WERI-Rb-1 (cell line): ENCODE data around the gene ZNF865.
"Not testable (repeated sequence)": the region's sequence is repeated elsewhere in the genome, so short reads cannot be mapped to it uniquely, and the experiment has no call there.

Experiments
- DNase-seq: peaks from one replicate; pipeline ENCODE4 v3.0.0-alpha.2; 2020
- H3K27ac ChIP-seq: fragments of 250-450 bp; sonication (Bioruptor Pico); 2 replicates; pipeline ENCODE4 v1.5.1; 2020; ENCODE audit warnings: mild to moderate bottlenecking, moderate library complexity
- H3K27me3 ChIP-seq: fragments of 250-450 bp; sonication (Bioruptor Pico); 2 replicates; pipeline ENCODE4 v1.5.1; 2021; ENCODE audit warnings: mild to moderate bottlenecking, low read depth, moderate library complexity; ENCODE audit not compliant: insufficient read depth, severe bottlenecking
- H3K36me3 ChIP-seq: fragments of 250-450 bp; sonication (Bioruptor Pico); 2 replicates; pipeline ENCODE4 v1.5.1; 2020; ENCODE audit warnings: mild to moderate bottlenecking, moderate library complexity
- H3K4me3 ChIP-seq: 2 replicates; pipeline ENCODE4 v1.5.1; 2011; ENCODE audit warnings: low read depth, mild to moderate bottlenecking, control low read depth, low read length
- H3K9me3 ChIP-seq: fragments of 250-450 bp; sonication (Bioruptor Pico); 2 replicates; pipeline ENCODE4 v1.5.1; 2021; ENCODE audit warnings: mild to moderate bottlenecking, moderate library complexity; ENCODE audit not compliant: severe bottlenecking
- CTCF ChIP-seq: IDR thresholded peaks from 2 replicates; pipeline ENCODE4 v1.5.1; 2011; ENCODE audit warnings: low read depth, mild to moderate bottlenecking, control low read depth, inconsistent platforms, low read length

Gene ZNF865

GRCh38 chr19:55605637-55606470 lies at the start of gene ZNF865:
TSS of gene ZNF865 (plus strand) at chr19:55605647. CDS start at chr19:55613619, 7,972 bp downstream.
- Histone ChIP-seq H3K27ac (peak within 1 kb of the TSS; percentile 92), H3K4me3 (peak within 1 kb of the TSS; percentile 93), H3K27me3 (no peaks in the 10 kb centered on the region), H3K36me3 (peaks cover 12% of the 10 kb centered on the region), H3K9me3 (no peaks in the 10 kb centered on the region)
- peak; percentile 67 for TF ChIP-seq CTCF
- DNase-seq, result peak; percentile 86

- H3K36me3 ChIP-seq, result no peaks in the 10 kb centered on the region
- H3K27ac ChIP-seq, result no peak overlapping the region
- H3K9me3 ChIP-seq, result no peaks in the 10 kb centered on the region
- no peak overlapping the region for H3K4me3 ChIP-seq
- no peak for TF ChIP-seq CTCF
- DNase-seq, result no peak
- no peaks in the 10 kb centered on the region for H3K27me3 ChIP-seq
Measured at GRCh38 chr19:55559684-55560083, 45.8 kb upstream of the ZNF865 start.

- H3K27me3 ChIP-seq, result no peaks in the 10 kb centered on the region
Measured at GRCh38 chr19:55563261-55563690, 42.2 kb upstream of the ZNF865 start.

GRCh38 chr19:55566823-55567222 lies 38.6 kb upstream of the ZNF865 start:
- no peak for TF ChIP-seq CTCF

More at GRCh38 chr19:55563261-55563690, 42.2 kb upstream of the ZNF865 start:
- peak overlapping the region; percentile 28; the same call in 1 of the 2 replicates for H3K27ac ChIP-seq
- DNase-seq, result peak; percentile 70
- no peaks in the 10 kb centered on the region for H3K36me3 ChIP-seq
- no peaks in the 10 kb centered on the region for H3K9me3 ChIP-seq
- no peak for TF ChIP-seq CTCF
- H3K4me3 ChIP-seq, result no peak overlapping the region

GRCh38 chr19:55567708-55568328 lies 37.6 kb upstream of the ZNF865 start:
- no peaks in the 10 kb centered on the region for H3K36me3 ChIP-seq
- H3K9me3 ChIP-seq, result no peaks in the 10 kb centered on the region
- no peak for TF ChIP-seq CTCF
- DNase-seq, result no peak
- no peak overlapping the region for H3K27ac ChIP-seq
- no peaks in the 10 kb centered on the region for H3K27me3 ChIP-seq
- H3K4me3 ChIP-seq, result no peak overlapping the region

More at GRCh38 chr19:55566823-55567222, 38.6 kb upstream of the ZNF865 start:
- no peak for DNase-seq
- H3K36me3 ChIP-seq, result no peaks in the 10 kb centered on the region
- H3K4me3 ChIP-seq, result no peak overlapping the region
- no peaks in the 10 kb centered on the region for H3K27me3 ChIP-seq
- no peak overlapping the region for H3K27ac ChIP-seq
- H3K9me3 ChIP-seq, result no peaks in the 10 kb centered on the region

GRCh38 chr19:55569477-55569876 lies 36.0 kb upstream of the ZNF865 start:
- H3K36me3 ChIP-seq, H3K4me3 ChIP-seq, H3K9me3 ChIP-seq, H3K27ac ChIP-seq, DNase-seq, H3K27me3 ChIP-seq: not testable (repeated sequence)

GRCh38 chr19:55573929-55574328 lies 31.5 kb upstream of the ZNF865 start:
- H3K36me3 ChIP-seq, result peaks cover 18% of the 10 kb centered on the region
- not testable (repeated sequence) for DNase-seq, H3K27me3 ChIP-seq, H3K27ac ChIP-seq, H3K9me3 ChIP-seq, H3K4me3 ChIP-seq
